A204.1 (cell line): Measurements from ENCODE around the gene ARHGDIG.

ENCODE experiments used
- FAIRE-seq: peaks from 2 replicates; lab custom pipeline; 2012; peaks lifted over from hg19 to GRCh38; lab: Jason Lieb, UNC

ARHGDIG gene

DNA sequence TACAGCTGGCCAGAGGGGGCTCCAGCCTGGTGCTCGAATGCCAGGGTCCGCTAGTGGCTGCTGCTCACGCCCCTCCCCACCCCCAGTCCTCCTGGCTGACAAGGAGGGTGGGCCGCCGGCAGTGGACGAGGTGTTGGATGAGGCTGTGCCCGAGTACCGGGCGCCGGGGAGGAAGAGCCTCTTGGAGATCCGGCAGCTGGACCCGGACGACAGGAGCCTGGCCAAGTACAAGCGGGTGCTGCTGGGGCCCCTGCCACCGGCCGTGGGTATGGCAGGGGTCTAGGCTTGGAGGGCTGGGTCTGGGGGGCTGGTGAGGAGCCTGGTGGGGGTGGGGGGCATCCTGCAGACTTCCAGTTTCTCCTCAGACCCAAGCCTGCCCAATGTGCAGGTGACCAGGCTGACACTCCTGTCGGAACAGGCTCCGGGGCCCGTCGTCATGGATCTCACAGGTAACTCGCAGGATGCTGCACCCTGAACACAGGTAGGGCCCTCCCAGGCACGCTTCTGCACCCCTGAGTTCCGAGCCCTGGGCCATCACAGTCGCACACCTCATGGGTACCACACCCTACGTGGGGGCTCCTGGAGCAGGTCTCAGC is 1.4 kb downstream of the ARHGDIG start:
- no peak for FAIRE-seq

DNA sequence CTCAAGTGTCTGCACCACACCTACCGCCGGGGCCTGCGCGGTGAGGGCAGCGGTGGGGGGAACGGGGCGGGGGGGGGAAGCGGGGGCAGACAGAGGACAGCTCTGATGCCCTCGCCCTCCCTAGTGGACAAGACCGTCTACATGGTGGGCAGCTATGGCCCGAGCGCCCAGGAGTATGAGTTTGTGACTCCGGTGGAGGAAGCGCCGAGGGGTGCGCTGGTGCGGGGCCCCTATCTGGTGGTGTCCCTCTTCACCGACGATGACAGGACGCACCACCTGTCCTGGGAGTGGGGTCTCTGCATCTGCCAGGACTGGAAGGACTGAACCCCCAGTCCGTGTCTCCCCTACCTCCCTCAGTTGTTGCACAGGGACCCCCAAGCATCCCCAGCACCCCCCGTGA is 2.1 kb downstream of the ARHGDIG start:
- FAIRE-seq: no peak

- FAIRE-seq: no peak
Measured at GRCh38 chr16:283033-283805, 2.8 kb downstream of the ARHGDIG start, which contains the start of gene PDIA2. TSS of gene PDIA2 (plus strand) at chr16:283164. CDS start at chr16:283170, 6 bp downstream.

GRCh38 chr16:284204-285120 is 4.1 kb downstream of the ARHGDIG start:
- FAIRE-seq: no peak

GRCh38 chr16:285146-286055 is 5.0 kb downstream of the ARHGDIG start:
- no peak for FAIRE-seq

DNA sequence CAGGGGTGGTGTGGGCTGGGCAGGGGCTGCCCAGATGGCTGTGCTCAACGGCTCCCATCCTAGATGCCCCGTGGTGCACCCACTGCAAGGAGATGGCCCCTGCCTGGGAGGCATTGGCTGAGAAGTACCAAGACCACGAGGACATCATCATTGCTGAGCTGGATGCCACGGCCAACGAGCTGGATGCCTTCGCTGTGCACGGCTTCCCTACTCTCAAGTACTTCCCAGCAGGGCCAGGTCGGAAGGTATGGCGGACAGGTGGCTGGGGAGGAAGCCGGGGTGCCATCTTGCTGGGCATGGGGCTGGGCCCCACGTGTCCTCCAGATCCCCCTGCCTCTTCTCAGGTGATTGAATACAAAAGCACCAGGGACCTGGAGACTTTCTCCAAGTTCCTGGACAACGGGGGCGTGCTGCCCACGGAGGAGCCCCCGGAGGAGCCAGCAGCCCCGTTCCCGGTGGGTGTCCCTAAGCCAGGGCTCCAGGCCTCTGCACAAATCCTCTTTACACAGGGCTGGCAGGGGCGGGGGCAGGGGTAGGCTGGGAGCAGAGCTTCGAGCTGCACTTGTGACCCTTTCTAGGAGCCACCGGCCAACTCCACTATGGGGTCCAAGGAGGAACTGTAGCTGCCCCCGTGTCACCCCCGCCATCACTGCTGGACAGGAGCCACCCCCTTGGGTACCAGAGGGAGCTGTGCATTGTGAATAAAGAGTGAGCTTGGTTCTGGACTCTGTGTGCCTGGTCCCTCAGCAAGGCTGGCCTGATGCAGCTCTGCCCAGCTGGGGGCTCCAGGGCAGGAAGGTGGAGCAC is 6.3 kb downstream of the ARHGDIG start:
- FAIRE-seq: no peak

- FAIRE-seq: no peak
Measured at GRCh38 chr16:287298-287811, 7.0 kb downstream of the ARHGDIG start.

DNA sequence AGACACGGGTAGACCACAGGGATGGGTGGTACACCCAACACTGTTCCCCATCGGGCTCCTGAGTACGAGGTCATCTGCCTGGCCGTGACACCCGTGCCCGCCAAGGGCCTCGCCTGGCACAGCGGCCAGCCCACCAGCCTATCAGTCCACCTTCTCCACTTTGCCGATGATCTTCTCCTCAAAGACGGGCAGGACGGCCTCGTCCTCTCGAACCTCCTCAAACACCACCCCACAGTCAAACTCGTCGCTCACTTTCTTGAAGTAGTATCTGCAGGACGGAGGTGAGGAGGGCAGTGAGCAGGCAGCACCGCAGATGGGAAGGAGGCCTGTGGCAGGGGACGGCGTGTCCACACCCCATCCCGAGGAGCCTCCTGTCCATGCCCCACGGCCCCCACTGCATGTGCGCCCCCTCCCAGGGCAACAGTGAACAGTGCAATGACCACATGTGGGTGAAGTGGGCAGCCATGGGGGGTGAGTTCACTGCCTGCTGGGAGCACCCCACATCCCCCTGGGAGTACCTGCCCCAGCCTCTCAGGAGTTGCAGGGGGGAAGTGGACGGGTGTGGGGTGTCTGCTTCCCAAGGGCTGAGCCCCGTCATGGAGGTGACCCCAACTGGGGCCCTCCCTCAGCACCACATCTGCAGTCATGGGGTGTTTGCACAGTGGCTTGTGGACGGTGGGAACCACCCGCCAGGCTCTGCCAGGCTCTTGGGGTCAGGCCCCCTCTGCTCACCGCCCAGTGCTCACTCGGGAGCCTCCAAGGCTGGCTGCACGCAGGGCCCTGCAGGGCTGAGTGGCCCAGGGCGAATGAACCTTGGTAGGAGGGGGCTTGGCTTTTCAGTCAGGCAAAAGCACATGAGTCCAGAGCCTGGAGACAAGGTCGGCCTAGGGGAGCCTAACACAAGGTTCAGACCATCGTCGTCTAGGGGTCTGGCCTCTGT is 7.9 kb downstream of the ARHGDIG start:
- no peak for FAIRE-seq

- FAIRE-seq: no peak
Measured at GRCh38 chr16:289395-289997, 9.1 kb downstream of the ARHGDIG start.

DNA sequence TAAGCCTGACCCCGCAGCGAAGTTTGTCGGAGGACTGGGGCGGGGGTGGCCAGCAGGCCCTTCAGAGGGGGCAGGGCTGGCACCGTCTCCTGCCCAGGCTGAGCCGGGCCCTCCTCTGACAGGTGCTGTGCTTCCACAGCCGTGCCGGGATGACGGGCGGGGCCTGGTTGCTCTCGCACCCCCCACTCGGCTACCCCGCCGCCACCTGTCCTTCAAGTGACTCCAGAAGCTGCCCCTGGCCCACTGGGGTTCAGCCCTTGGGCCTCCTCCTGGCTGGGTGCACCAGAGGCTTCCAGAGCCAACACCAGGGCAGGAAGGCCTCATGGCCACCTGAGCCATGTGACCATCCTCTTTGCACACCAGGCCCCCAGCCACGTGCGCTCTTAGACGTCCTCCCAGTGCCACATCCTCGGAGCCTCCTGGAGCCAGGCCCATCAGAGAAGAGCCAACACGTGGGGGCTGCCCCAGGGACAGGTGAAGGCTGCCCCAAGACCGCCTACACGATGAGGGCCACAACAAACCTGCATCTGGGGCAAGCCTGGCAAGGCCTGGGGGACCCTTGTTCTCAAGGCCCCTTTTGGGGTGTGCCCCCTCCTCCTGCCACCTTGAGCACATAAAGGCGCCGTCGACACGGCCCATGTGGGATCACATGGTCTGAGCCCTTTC is 9.8 kb downstream of the ARHGDIG start:
- no peak for FAIRE-seq

- FAIRE-seq: no peak
Measured at GRCh38 chr16:290681-291405, 10.5 kb downstream of the ARHGDIG start.

DNA sequence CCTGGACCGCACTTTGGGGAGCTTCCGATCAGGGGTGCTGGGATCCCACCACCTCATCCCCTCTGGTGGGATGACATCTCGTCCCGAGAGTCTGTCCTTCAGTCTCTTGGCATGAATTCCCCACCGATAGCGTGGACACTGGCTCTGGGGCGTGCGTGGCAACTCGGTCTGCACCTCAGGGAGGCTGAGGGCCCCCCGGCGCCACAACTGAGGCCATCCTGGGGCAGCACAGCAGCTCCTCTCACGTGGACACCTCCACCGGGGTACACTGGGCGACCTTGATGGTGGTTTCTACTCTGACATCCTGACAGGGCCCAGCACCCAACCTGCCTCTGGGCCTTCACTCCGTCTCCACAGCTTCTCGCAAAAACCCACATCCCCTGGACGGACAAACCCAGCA is 11.1 kb downstream of the ARHGDIG start:
- FAIRE-seq: no peak

DNA sequence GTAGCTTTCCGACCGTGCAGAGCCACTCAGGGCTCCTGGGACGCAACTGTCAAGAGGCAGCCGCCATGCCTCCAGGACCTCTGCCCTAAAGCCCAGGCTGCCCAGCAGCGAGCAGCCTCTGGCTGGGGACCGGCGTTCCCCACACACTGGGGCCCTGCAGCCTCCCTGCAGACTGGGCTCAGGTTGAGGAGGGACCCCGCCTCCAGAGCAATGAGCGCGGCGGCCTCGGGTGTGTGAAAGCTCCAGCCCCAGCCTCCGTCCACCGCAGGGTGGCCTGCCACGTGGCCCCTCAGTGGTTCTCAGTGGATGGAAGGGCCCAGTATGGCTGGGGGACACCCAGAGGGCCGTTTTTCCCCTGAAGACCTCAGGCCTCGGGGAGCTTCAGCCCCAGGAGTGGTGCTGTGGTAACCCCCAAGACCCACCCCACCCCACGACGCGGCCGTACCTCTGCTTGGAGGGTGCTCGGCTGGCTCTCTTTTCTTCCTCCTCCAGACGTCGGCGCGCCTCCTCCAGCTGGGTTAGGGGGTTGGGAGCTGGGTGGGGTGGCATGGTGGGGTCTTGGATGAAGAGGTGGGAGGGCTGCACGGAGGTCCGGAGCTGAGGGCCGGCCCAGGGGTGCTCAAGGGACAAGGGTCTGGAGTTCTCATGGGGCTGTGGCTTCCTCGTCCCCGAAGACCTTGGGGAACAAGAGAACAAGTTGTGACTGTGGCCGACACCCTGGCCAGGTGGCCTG is 12.8 kb downstream of the ARHGDIG start:
- no peak for FAIRE-seq

DNA sequence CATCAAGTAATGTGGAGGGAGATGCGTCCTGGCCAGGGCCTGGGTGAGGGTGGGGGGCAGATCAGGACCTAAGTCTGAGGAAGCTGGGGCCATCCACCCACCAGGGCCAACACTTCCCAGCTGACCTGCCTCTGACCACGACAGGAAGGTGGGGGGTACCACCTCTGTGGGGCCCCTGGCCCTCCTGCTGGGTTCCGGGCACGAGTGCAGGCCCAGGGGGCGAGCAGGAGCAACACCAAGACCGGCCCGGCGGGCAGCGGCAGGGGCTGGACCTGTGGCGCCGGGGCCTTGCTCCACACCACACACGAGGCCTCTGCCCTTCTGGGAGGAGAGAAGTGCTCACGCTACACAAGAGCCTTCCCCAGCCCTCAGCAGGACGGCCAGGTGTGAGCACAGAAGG is 15.9 kb downstream of the ARHGDIG start:
- FAIRE-seq: no peak

- FAIRE-seq: no peak
Measured at GRCh38 chr16:296806-297510, 16.6 kb downstream of the ARHGDIG start.

DNA sequence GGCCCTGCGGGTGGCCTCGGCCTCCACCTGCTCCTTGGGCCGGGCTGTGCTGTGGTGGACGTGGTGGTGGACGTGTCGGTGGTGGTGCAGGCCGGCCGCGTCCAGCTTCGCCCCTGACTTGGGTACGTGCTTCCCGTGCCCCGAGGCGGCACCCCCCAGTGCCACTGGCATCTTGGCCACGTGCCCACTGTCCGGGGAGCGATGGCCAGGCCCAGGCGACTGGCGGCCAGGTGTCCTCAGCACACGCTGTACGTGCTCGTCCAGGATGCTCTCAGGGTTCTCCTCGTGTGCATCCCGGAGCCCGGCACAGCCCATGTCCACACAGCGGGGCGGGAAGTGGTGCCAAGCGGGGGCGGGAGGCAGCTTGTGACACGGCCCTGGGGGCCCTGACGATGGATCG is 17.4 kb downstream of the ARHGDIG start:
- FAIRE-seq: no peak

- no peak for FAIRE-seq
Measured at GRCh38 chr16:301235-301634, 20.8 kb downstream of the ARHGDIG start.
